Activated B cell treated with CpG ODN at 0.5 μM for 24 hours (primary cell): ENCODE data around the gene QSOX2. TPM values are rescaled to one million over a fixed set of nuclear protein-coding genes. Genes with fewer than 3 reads are reported as not detected.

ENCODE experiments used
- ATAC-seq: fragments of 200-7000 bp; cut with Tn5 transposase; one replicate; pipeline ENCODE4 v1.10.0; 2021; ENCODE audit warnings: low read depth, mild to moderate bottlenecking, moderate library complexity
- CTCF ChIA-PET: fragments of 350-600 bp; sonication (Branson Sonifier 250); formaldehyde crosslinking; loops from one replicate; lab custom pipeline; 2021; ENCODE audit warnings: antibody characterized with exemption; lab: Charles Lee
- POLR2A ChIA-PET: fragments of 350-600 bp; sonication (Branson Sonifier 250); formaldehyde crosslinking; loops from one replicate; lab custom pipeline; 2021; ENCODE audit warnings: antibody characterized with exemption; lab: Charles Lee
- DNase-seq: peaks from one replicate; pipeline ENCODE4 v3.0.0; 2022
- H3K27ac Mint-ChIP-seq: one replicate; pipeline ENCODE4 v1.8.0; 2020; ENCODE audit warnings: mixed read lengths
- H3K27me3 Mint-ChIP-seq: one replicate; pipeline ENCODE4 v1.8.0; 2021; ENCODE audit warnings: mixed read lengths
- H3K36me3 Mint-ChIP-seq: one replicate; pipeline ENCODE4 v1.8.0; 2021; ENCODE audit warnings: low read depth, mixed read lengths
- H3K4me1 Mint-ChIP-seq: one replicate; pipeline ENCODE4 v1.8.0; 2021; ENCODE audit warnings: mixed read lengths
- H3K4me3 Mint-ChIP-seq: one replicate; pipeline ENCODE4 v1.8.0; 2020; ENCODE audit warnings: mild to moderate bottlenecking, mixed read lengths
- H3K9me3 Mint-ChIP-seq: one replicate; pipeline ENCODE4 v1.8.0; 2020; ENCODE audit warnings: mixed read lengths
- intact Hi-C: fragments of 100-400 bp; cut with micrococcal nuclease; formaldehyde crosslinking; loops from one replicate; pipeline ENCODE4 v1.15.1; 2024
- total RNA-seq: library from RNA; stranded (reverse); gene quantifications from 2 replicates; pipeline ENCODE4 v1.2.3, GENCODE V29; 2022
- TF ChIP-seq, protein P1 (sequence below): fragments of 200-600 bp; IDR thresholded peaks from one replicate; pipeline ENCODE4 v1.8.0; 2022; ENCODE audit warnings: antibody characterized with exemption, mild to moderate bottlenecking

QSOX2 gene
- total RNA-seq, 1 donor from 2014 or later: 49.1 TPM

DNA sequence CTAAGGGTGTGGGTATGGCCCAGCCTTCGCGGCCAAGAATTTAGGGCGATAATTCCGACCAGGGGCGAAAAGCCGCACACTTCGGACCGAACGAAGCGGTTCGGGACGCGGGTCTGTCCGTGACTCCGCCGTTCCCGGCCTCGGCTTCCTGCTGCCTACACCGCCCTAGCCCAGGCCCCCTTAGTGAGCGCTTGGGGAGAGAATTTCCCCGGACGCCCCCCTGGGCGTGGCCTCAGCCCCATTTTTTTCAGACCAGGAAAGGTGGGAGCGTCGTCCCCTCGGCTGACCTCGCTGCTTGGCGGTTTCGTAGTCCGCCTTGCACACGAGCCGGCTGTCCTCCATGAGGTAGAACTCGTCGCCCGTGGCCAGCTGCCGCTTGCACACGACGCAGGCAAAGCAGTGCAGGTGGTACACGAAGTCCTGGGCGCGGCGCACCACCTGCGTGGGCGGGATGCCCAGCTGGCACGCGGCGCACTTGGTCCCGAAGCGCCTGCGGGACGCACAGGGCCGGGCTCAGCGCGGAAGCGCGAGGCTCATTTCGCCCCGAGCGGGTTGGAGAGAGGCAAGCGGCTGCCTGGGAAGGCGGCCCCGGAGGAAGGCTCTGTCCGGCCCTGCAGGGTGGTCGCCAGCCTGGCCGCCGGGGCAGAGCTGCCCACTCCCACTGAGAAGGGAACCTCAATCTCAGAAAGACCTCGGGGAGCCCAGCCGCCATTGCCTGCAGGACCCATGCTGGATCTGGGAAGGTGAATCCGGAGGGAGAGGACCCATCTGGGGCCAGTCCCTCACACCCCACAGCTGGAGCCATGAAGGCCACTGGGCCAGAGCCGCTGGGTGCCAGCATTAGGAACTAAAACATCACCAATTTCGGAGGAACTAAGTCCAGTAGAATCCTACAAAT lies 46.0 kb downstream of the QSOX2 start:
- ChIA-PET POLR2A (no interaction called here), CTCF (no interaction called here)
- intact Hi-C loops: loop anchor here (5.0 kb wide), 1 partner anchor 38 kb away; no protein-coding TSS in a partner anchor
- H3K27ac Mint-ChIP-seq: no peak overlapping the region
- DNase-seq (no peak), ATAC-seq (no peak)
- TF ChIP-seq, protein P1, sequence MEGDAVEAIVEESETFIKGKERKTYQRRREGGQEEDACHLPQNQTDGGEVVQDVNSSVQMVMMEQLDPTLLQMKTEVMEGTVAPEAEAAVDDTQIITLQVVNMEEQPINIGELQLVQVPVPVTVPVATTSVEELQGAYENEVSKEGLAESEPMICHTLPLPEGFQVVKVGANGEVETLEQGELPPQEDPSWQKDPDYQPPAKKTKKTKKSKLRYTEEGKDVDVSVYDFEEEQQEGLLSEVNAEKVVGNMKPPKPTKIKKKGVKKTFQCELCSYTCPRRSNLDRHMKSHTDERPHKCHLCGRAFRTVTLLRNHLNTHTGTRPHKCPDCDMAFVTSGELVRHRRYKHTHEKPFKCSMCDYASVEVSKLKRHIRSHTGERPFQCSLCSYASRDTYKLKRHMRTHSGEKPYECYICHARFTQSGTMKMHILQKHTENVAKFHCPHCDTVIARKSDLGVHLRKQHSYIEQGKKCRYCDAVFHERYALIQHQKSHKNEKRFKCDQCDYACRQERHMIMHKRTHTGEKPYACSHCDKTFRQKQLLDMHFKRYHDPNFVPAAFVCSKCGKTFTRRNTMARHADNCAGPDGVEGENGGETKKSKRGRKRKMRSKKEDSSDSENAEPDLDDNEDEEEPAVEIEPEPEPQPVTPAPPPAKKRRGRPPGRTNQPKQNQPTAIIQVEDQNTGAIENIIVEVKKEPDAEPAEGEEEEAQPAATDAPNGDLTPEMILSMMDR: no peak
- no peaks in the 10 kb centered on the region for H3K9me3 Mint-ChIP-seq
- peaks cover 38% of the 10 kb centered on the region for H3K27me3 Mint-ChIP-seq
- H3K4me1 Mint-ChIP-seq: peaks cover 25% of the 10 kb centered on the region
- no peaks in the 10 kb centered on the region for H3K36me3 Mint-ChIP-seq
- H3K4me3 Mint-ChIP-seq: no peak overlapping the region

DNA sequence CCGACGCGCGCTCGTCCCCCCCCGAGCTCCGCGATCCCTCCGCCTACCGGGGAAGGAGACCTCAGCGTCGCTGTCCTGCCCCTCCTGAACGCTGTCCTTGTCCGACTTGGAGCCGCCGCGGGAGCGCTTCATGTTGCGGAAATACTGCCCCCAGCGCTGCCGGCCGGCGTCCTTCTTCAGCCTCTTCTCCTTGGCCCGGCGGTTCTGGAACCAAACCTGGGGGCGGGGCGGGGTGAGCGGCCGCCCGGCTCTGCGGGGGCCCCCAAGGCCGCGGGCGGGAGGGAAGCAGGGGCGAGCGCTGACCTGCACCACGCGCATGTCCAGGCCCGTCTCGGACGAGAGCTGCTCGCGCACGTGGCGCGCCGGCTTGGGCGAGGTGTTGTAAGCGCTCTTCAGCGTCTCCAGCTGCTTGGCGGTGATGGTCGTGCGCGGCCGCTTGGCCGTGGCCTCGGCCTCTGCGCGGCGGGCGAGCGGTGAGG lies 47.0 kb downstream of the QSOX2 start:
- peaks cover 32% of the 10 kb centered on the region for H3K27me3 Mint-ChIP-seq
- H3K27ac Mint-ChIP-seq: no peak overlapping the region
- ChIA-PET CTCF (interaction anchor here (1.3 kb wide), 1 partner anchor 44 kb away, joined by 4 read pairs; no protein-coding TSS in a partner anchor), POLR2A (no interaction called here)
- H3K9me3 Mint-ChIP-seq: no peaks in the 10 kb centered on the region
- H3K36me3 Mint-ChIP-seq: no peaks in the 10 kb centered on the region
- TF ChIP-seq, protein P1: no peak
- H3K4me1 Mint-ChIP-seq: peaks cover 20% of the 10 kb centered on the region
- no peak overlapping the region for H3K4me3 Mint-ChIP-seq
- intact Hi-C loops: loop anchor here (5.0 kb wide), 1 partner anchor 39 kb away; no protein-coding TSS in a partner anchor
- DNase-seq (no peak), ATAC-seq (no peak)

DNA sequence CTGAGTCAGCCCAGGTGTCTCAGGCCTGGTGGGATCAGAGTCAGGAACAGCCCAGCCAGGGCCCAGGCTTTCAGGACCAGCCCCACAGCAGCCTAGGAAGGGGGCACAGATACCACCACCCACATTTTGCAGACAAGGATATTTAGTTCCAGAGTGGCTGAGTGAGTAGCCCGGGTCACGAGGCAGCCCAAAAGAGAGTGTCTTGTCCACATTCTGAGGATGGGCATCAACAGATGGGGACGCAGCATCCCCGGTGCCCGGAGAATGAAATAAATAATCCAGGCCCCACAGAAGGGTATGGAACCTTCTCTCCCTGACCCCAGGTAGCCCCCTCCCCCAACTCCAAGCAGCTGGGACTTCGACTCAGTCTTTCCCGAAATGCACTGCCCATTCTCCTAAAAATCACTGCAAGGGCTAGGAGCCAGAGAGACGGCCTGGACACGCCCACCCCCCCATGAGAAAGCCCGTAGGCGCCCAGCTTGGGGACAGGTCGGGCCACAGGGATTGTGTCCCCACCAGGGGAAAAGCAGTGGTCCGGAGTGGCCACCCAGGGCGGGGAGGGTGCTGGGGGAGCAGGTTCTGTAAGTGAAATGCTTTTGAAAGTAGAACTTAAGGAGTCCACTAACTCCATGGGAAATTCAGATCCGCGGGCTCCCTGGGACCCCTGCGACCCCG lies 47.5 kb downstream of the QSOX2 start:
- intact Hi-C loops: loop anchor here (5.0 kb wide), 1 partner anchor 39 kb away; no protein-coding TSS in a partner anchor
- Mint-ChIP-seq H3K4me1 (peaks cover 19% of the 10 kb centered on the region), H3K4me3 (no peak overlapping the region), H3K27me3 (peaks cover 28% of the 10 kb centered on the region), H3K36me3 (no peaks in the 10 kb centered on the region), H3K9me3 (no peaks in the 10 kb centered on the region), H3K27ac (no peak overlapping the region)
- DNase-seq (no peak), ATAC-seq (no peak)
- TF ChIP-seq, protein P1: no peak
- ChIA-PET CTCF (interaction anchor here (1.3 kb wide), 1 partner anchor 45 kb away, joined by 4 read pairs; no protein-coding TSS in a partner anchor), POLR2A (no interaction called here)

DNA sequence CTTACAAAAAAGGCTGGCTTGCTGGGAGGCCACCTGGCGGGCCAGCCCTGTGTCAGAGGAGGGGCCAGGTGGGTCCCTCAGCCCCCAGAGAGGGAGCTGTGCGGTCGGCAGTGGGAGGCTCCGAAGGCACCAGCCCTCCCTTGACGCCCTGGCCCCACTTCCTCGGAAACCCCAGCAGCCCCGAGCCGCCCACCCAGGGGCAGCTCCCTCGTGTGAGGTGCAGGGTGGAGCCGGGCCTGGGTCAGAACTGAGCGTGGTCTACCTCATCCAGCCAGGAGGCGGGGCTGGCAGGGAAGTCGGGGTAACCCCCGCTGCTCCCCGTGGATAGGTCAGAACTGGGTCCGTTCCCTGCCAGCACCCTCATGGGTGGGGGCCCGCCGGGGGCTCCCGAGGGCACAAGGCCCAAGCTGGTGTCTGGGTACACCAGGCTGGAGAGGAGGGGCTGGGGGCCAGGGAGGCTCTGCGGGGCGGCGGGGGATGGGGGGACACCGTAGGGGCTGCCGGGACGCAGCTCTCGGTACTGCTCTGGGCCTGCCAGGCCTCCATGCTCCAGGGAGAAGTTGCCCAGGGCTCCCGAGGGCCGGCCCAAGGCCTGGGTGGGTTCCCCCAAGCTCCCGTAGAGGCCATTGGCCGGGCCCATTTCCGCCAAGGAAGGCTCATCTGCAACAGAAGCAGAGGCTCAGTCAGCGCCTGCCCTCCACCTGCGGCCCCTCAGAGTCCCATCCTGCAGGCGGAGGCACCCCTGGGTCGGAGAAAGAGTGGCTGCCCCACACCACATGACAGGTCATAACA lies 48.3 kb downstream of the QSOX2 start:
- TF ChIP-seq, protein P1: no peak
- Mint-ChIP-seq H3K27ac (no peak overlapping the region), H3K4me1 (peaks cover 20% of the 10 kb centered on the region), H3K36me3 (no peaks in the 10 kb centered on the region), H3K9me3 (no peaks in the 10 kb centered on the region), H3K4me3 (no peak overlapping the region), H3K27me3 (peaks cover 28% of the 10 kb centered on the region)
- POLR2A ChIA-PET: interaction anchor here (0.9 kb wide), 1 partner anchor 28 kb away, joined by 3 read pairs; no protein-coding TSS in a partner anchor
- ATAC-seq (no peak), DNase-seq (no peak)
- intact Hi-C loops: loop anchor here (5.0 kb wide), 1 partner anchor 40 kb away; no protein-coding TSS in a partner anchor
- CTCF ChIA-PET: interaction anchor here (1.3 kb wide), 1 partner anchor 46 kb away, joined by 4 read pairs; no protein-coding TSS in a partner anchor
